Gastrocnemius medialis (tissue), 4 donors: ENCODE results near the gene EMB. TPM values are rescaled to one million over a fixed set of nuclear protein-coding genes. Genes with fewer than 3 reads are reported as not detected.
"Not testable (repeated sequence)": the region's sequence is repeated elsewhere in the genome, so short reads cannot be mapped to it uniquely, and the experiment has no call there.

Source experiments
- ATAC-seq, 2 donors: fragments of 150-250 bp; one replicate each; pipeline ENCODE4 v1.9.1; 2016
- DNase-seq, 2 donors: peaks; one replicate each; pipeline ENCODE4 v3.0.0-alpha.2; 2019
- H3K27ac ChIP-seq, 4 donors: fragments of 200-600 bp; sonication (generic); 1 replicate in 1 of 4; 2 replicates in 3 of 4; pipeline ENCODE4 v1.5.1; 2016 to 2018; ENCODE audit warnings: mild to moderate bottlenecking in 2 of 4, moderate library complexity in 1 of 4
- H3K27me3 ChIP-seq, 3 donors: fragments of 200-600 bp; sonication (generic) in 2 of 3; 1 replicate in 1 of 3; 2 replicates in 2 of 3; pipeline versions ENCODE4 v1.5.1 to v1.6.0; 2016 to 2019; ENCODE audit warnings: mild to moderate bottlenecking in 1 of 3, moderate library complexity in 1 of 3
- H3K36me3 ChIP-seq, 2 donors: fragments of 200-600 bp; sonication (generic) in 1 of 2; one replicate each; pipeline ENCODE4 v1.5.1; 2017 to 2018
- H3K4me1 ChIP-seq, 2 donors: fragments of 200-600 bp; sonication (generic) in 1 of 2; one replicate each; pipeline ENCODE4 v1.5.1; 2016 to 2017; ENCODE audit warnings: mild to moderate bottlenecking in 2 of 2
- H3K4me3 ChIP-seq, 4 donors: fragments of 200-600 bp; sonication (generic) in 3 of 4; 1 replicate in 1 of 4; 2 replicates in 3 of 4; pipeline ENCODE4 v1.5.1; 2016 to 2019; ENCODE audit warnings: mild to moderate bottlenecking in 2 of 4
- H3K9me3 ChIP-seq, 3 donors: fragments of 200-600 bp; sonication (generic) in 2 of 3; 1 replicate in 1 of 3; 2 replicates in 2 of 3; pipeline ENCODE4 v1.5.1; 2016 to 2019
- POLR2A ChIP-seq, 2 donors: fragments of 450-650 bp; IDR thresholded peaks; one replicate each; pipeline ENCODE4 v1.6.1; 2017; ENCODE audit warnings: antibody characterized with exemption in 2 of 2, mild to moderate bottlenecking in 2 of 2, moderate library complexity in 2 of 2
- in situ Hi-C, 4 donors: fragments of 200-750 bp; cut with MboI; loops; one replicate each; pipeline versions ENCODE4 v1.15.0 to v1.8.0; 2017; ENCODE audit warnings: low sequenced_read_pairs in 4 of 4
- intact Hi-C: fragments of 100-400 bp; cut with DNase I; formaldehyde crosslinking; loops from one replicate; pipeline ENCODE4 v1.15.1; 2023; ENCODE audit warnings: low total_unique reads
- total RNA-seq, 4 donors: library from RNA; depleted of rRNA; stranded (reverse); fragments of >200 nt; gene quantifications; one replicate each; pipeline versions ENCODE4 v1.1.0 to v1.2.3, GENCODE V29; 2016
- TF ChIP-seq, protein P1 (sequence below), 5 experiments: fragments of 450-650 bp in 3 of 5; fragments of 200-600 bp in 2 of 5; sonication (generic) in 2 of 5; IDR thresholded peaks in 4 of 5; conservative IDR thresholded peaks in 1 of 5; 1 replicate in 4 of 5; 2 replicates in 1 of 5; pipeline ENCODE4 v1.5.1; 2016 to 2019; ENCODE audit warnings: antibody characterized with exemption in 5 of 5, mild to moderate bottlenecking in 3 of 5, moderate library complexity in 3 of 5

Gene EMB
- total RNA-seq, 4 donors from 2014 or later = 1.9 to 5.3 (median 2.4) TPM

DNA sequence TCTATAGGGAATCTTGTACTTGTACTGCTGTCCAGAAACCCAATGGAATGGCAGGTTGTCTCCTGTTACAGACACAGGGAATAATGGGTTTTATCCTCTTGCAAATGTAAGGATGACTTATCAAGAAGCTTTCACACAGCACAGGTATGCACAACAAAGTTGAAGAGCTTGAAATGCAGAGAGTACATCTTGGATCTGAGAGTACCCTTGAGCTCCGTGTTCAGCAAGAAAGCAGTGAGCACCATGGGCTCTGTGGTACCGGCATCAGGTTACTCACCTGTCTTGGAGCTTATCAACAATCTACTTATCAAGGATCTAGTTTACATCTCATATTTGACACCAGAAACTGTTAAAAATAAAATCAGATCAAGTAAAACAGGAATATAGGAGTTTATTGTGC lies 22.0 kb upstream of the EMB start:
- DNase-seq = no peak
- in situ Hi-C loops (no loop called here), intact Hi-C loops (no loop called here)
- Histone ChIP-seq H3K9me3 (no peaks in the 10 kb centered on the region), H3K4me3 (no peak overlapping the region), H3K4me1 (no peaks in the 10 kb centered on the region), H3K36me3 (no peaks in the 10 kb centered on the region), H3K27me3 (no peaks in the 10 kb centered on the region), H3K27ac (no peak overlapping the region)
- ATAC-seq = no peak
- TF ChIP-seq POLR2A (IDR thresholded peaks at IDR 0.05) = no peak
- TF ChIP-seq, protein P1, sequence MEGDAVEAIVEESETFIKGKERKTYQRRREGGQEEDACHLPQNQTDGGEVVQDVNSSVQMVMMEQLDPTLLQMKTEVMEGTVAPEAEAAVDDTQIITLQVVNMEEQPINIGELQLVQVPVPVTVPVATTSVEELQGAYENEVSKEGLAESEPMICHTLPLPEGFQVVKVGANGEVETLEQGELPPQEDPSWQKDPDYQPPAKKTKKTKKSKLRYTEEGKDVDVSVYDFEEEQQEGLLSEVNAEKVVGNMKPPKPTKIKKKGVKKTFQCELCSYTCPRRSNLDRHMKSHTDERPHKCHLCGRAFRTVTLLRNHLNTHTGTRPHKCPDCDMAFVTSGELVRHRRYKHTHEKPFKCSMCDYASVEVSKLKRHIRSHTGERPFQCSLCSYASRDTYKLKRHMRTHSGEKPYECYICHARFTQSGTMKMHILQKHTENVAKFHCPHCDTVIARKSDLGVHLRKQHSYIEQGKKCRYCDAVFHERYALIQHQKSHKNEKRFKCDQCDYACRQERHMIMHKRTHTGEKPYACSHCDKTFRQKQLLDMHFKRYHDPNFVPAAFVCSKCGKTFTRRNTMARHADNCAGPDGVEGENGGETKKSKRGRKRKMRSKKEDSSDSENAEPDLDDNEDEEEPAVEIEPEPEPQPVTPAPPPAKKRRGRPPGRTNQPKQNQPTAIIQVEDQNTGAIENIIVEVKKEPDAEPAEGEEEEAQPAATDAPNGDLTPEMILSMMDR (IDR thresholded peaks at IDR 0.05 in 4 of 5, conservative IDR thresholded peaks at IDR 0.05 in 1 of 5) = no peak

DNA sequence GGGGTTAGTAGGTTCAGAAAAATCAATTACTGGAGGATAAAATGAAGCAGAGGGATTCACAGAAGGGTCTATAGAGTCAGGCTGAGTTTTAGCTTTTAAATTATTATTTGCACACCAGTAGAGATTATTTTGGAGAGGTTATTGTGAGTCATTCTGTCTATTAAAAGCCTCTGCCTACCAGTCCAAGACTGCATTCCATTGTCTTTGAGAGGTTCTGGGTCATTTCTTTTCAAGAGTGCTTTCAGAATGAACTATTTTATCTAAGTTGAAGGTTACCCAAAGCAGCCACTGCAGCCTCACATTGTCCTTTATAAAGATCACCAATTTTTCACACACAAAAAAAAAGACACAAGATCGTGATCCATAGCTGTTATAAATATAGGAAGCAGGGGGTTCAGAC lies 21.5 kb upstream of the EMB start:
- H3K4me1 ChIP-seq, H3K9me3 ChIP-seq, DNase-seq, H3K36me3 ChIP-seq, ATAC-seq, intact Hi-C loops, H3K27me3 ChIP-seq, in situ Hi-C loops, H3K27ac ChIP-seq, H3K4me3 ChIP-seq: not testable (repeated sequence)

DNA sequence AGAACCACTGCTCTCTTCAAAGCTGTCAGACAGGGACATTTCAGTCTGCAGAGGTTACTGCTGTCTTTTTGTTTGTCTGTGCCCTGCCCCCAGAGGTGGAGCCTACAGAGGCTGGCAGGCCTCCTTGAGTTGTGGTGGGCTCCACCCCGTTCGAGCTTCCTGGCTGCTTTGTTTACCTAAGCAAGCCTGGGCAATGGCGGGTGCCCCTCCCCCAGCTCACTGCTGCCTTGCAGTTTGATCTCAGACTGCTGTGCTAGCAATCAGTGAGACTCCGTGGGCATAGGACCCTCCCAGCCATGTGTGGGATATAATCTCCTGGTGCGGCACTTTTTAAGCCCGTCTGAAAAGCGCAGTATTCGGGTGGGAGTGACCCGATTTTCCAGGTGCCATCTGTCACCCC lies 17.3 kb upstream of the EMB start:
- intact Hi-C loops, DNase-seq, ATAC-seq, H3K36me3 ChIP-seq, H3K9me3 ChIP-seq, in situ Hi-C loops, H3K27me3 ChIP-seq, H3K4me1 ChIP-seq, H3K4me3 ChIP-seq, H3K27ac ChIP-seq: not testable (repeated sequence)

DNA sequence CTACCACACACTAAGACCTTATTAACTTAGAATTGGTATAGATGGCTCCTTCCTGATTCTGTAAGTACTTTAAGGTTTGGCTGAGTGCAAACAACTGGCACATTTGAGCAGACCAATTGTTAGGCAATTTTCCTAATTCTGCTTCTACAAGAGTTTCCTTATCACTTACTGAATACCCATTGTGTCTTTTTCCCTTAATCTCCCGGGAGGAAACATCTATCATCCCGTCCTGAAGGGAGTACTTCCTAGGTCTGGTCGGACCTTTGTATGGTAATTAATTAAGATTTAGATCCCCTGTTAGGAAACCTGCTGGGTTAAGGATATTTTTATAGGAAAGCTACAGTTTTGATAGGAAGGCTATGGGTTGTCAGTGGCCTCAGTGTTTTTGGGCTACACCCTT lies 8.2 kb upstream of the EMB start:
- H3K36me3 ChIP-seq, DNase-seq, in situ Hi-C loops, H3K4me1 ChIP-seq, ATAC-seq, H3K27ac ChIP-seq, H3K4me3 ChIP-seq, H3K27me3 ChIP-seq, H3K9me3 ChIP-seq, intact Hi-C loops: not testable (repeated sequence)

DNA sequence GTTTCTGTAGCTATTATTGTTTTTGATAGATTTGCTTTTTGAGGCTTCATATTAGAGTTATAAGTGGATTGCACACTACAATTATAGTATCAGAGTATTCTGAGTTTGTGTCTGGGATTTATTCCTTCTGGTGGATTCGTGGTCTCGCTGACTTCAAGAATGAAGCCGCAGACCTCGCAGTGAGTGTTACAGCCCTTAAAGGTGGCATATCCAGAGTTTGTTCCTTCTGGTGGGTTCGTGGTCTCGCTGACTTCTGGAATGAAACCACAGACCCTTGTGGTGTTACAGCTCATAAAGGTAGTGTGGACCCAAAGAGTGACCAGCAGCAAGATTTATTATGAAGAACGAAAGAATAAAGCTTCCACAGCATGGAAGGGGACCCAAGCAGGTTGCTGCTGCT lies 6.9 kb upstream of the EMB start:
- Histone ChIP-seq H3K27me3 (no peaks in the 10 kb centered on the region), H3K36me3 (no peaks in the 10 kb centered on the region), H3K4me3 (no peak overlapping the region), H3K27ac (no peak overlapping the region), H3K4me1 (no peaks in the 10 kb centered on the region), H3K9me3 (no peaks in the 10 kb centered on the region)
- ATAC-seq (no peak), DNase-seq (no peak)
- in situ Hi-C loops (no loop called here), intact Hi-C loops (no loop called here)
- no peak for TF ChIP-seq POLR2A (IDR thresholded peaks at IDR 0.05)
- TF ChIP-seq, protein P1 (IDR thresholded peaks at IDR 0.05 in 4 of 5, conservative IDR thresholded peaks at IDR 0.05 in 1 of 5) = no peak

DNA sequence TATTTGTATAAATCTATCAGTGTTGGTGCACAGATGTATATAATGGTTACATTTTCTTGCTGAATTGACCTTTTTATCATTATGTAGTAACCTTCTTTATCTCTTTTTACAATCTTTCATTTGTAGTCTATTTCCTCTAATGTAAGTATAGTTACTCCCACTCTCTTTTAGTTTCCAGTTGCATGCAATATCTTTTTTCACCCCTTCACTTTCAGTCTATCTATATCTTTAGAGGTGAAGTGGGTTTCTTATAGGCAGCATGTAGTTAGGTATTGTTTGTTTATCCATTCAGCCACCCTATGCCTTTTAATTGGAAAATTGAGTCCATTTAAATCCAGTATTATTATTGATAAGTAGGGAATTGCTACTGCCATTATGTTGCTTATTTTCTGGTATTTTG lies 6.1 kb upstream of the EMB start:
- TF ChIP-seq, protein P1 (IDR thresholded peaks at IDR 0.05 in 4 of 5, conservative IDR thresholded peaks at IDR 0.05 in 1 of 5) = no peak
- no peak for TF ChIP-seq POLR2A (IDR thresholded peaks at IDR 0.05)
- in situ Hi-C loops = no loop called here
- H3K27me3 ChIP-seq = no peaks in the 10 kb centered on the region

More for the DNA sequence above, 6.1 kb upstream of the EMB start:
- ATAC-seq (no peak), DNase-seq (no peak)
- H3K4me3 ChIP-seq = no peak overlapping the region
- H3K9me3 ChIP-seq = no peaks in the 10 kb centered on the region
- H3K36me3 ChIP-seq = no peaks in the 10 kb centered on the region
- H3K27ac ChIP-seq = no peak overlapping the region
- intact Hi-C loops = no loop called here
- H3K4me1 ChIP-seq = no peaks in the 10 kb centered on the region
